AG04450 (cell line): Measurements from ENCODE around the gene SCT. TPM values are rescaled to one million over a fixed set of nuclear protein-coding genes. Genes with fewer than 3 reads are reported as not detected.

Source experiments
- CTCF ChIA-PET: fragments of 300-600, 350-600 bp; formaldehyde crosslinking; extraction: SDS; loops from one replicate; lab custom pipeline; 2022; ENCODE audit warnings: antibody characterized with exemption, inconsistent platforms; lab: Charles Lee
- POLR2A ChIA-PET: fragments of 350-600 bp; formaldehyde crosslinking; extraction: SDS; loops from one replicate; lab custom pipeline; 2021; ENCODE audit warnings: antibody characterized with exemption, inconsistent platforms; lab: Yijun Ruan, JAX
- DNase-seq: peaks from one replicate; pipeline ENCODE4 v3.0.0-alpha.2; 2011; ENCODE audit warnings: low read depth, low spot score
- H3K27ac ChIP-seq: one replicate; pipeline ENCODE4 v1.5.1; 2012; ENCODE audit warnings: low read depth, low read length, control low read depth
- H3K27me3 ChIP-seq: one replicate; pipeline ENCODE4 v1.6.0; 2012; ENCODE audit warnings: low read length; ENCODE audit not compliant: control insufficient read depth, insufficient read depth
- H3K4me3 ChIP-seq: 2 replicates; pipeline ENCODE4 v1.5.1; 2011; ENCODE audit warnings: mild to moderate bottlenecking, low read depth, low read length, control low read depth
- H3K9me3 ChIP-seq: 2 replicates; pipeline ENCODE4 v1.5.1; 2012; ENCODE audit warnings: low read length; ENCODE audit not compliant: control insufficient read depth, insufficient read depth
- CTCF ChIP-seq: IDR thresholded peaks from 2 replicates; pipeline ENCODE4 v1.5.1; 2011; ENCODE audit warnings: low read depth, low read length, control low read depth, inconsistent platforms
- polyA plus RNA-seq: library from polyadenylated mRNA; depleted of rRNA; stranded (reverse); fragments of >200 nt; gene quantifications from 2 replicates; pipeline ENCODE4 v1.2.3, GENCODE V29; 2011

SCT gene
- polyA plus RNA-seq, 1 experiment: not detected

GRCh38 chr11:584287-584686 lies 42.7 kb downstream of the SCT start:
- Histone ChIP-seq H3K27ac (no peak overlapping the region), H3K9me3 (no peaks in the 10 kb centered on the region; the same call in 1 of the 2 replicates), H3K27me3 (no peaks in the 10 kb centered on the region), H3K4me3 (no peak overlapping the region)
- CTCF ChIA-PET: no interaction called here
- POLR2A ChIA-PET: interaction anchor here (0.6 kb wide), 1 partner anchor 53 kb away, joined by 3 read pairs; no protein-coding TSS in a partner anchor
- no peak for DNase-seq
- no peak for TF ChIP-seq CTCF

DNA sequence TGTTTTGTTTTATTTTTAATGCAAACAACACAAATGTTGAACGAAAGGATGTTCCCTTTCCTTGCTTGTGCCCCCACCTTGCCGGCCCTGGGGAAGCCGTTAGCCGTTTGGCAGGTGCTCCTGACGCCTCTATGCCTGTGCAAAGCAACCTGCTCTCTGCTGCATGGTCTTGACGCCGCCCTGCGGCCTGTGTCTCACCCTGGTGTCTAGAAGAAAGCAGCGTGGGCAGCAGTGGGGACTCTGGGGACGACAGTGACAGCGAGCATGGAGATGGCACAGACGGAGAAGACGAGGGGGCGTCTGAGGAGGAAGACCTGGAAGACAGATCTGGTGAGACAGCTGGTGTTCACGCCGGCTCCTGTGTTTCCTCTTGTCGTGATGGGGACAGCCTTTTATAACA lies 45.2 kb downstream of the SCT start:
- no peaks in the 10 kb centered on the region; the same call in 1 of the 2 replicates for H3K9me3 ChIP-seq
- ChIA-PET POLR2A (no interaction called here), CTCF (no interaction called here)
- H3K27ac ChIP-seq: no peak overlapping the region
- H3K4me3 ChIP-seq: no peak overlapping the region
- DNase-seq: no peak
- no peaks in the 10 kb centered on the region for H3K27me3 ChIP-seq
- TF ChIP-seq CTCF: no peak

DNA sequence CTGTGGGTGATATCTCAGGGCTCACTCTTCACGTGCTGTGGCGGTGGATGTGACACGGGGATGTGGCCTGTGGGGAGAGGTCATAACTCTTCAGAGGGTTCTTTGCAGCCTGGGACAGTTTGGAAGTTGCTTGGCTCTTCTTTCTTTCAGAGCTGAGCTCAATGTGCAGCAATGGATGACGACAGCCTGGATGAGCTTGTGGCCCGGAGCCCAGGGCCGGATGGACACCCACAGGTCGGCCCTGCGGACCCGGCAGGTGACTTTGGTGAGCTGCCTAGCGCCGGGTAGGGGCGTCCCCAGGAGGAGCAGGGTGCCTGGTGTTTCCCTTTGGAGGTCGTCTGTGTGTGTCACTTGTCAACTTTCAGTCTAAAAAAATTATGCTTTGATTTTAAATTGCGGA lies 45.6 kb downstream of the SCT start:
- Histone ChIP-seq H3K27ac (no peak overlapping the region), H3K9me3 (no peaks in the 10 kb centered on the region; the same call in 1 of the 2 replicates), H3K4me3 (no peak overlapping the region), H3K27me3 (no peaks in the 10 kb centered on the region)
- ChIA-PET POLR2A (no interaction called here), CTCF (no interaction called here)
- DNase-seq: no peak
- no peak for TF ChIP-seq CTCF

- ChIA-PET CTCF (no interaction called here), POLR2A (no interaction called here)
- H3K27ac ChIP-seq: no peak overlapping the region
- no peak for DNase-seq
- H3K9me3 ChIP-seq: no peaks in the 10 kb centered on the region; the same call in 1 of the 2 replicates
- TF ChIP-seq CTCF: no peak
- peaks cover 3% of the 10 kb centered on the region for H3K27me3 ChIP-seq
- no peak overlapping the region for H3K4me3 ChIP-seq
These were observed 47.0 kb downstream of the SCT start for GRCh38 chr11:579830-580601.

- POLR2A ChIA-PET: interaction anchor here (1.6 kb wide), 1 partner anchor 10 kb away, joined by 3 read pairs; no protein-coding TSS in a partner anchor
- peak overlapping the region; percentile 91 for H3K4me3 ChIP-seq
- H3K9me3 ChIP-seq: no peaks in the 10 kb centered on the region; the same call in 1 of the 2 replicates
- no peak overlapping the region for H3K27ac ChIP-seq
- no peak for TF ChIP-seq CTCF
- CTCF ChIA-PET: no interaction called here
- DNase-seq: no peak
- peaks cover 8% of the 10 kb centered on the region for H3K27me3 ChIP-seq
These were observed 48.5 kb downstream of the SCT start for GRCh38 chr11:578276-579035.
